HCT116 (cell line): ENCODE results near the gene TRAF3IP1. TPM values are rescaled to one million over a fixed set of nuclear protein-coding genes. Genes with fewer than 3 reads are reported as not detected.
A peak's percentile ranks its signal among the peaks of the same experiment; 100 is the strongest.

Source experiments
- ATAC-seq: fragments of 200-7000 bp; cut with Tn5 transposase; 2 replicates; pipeline ENCODE4 v1.9.1; 2020; ENCODE audit warnings: mild to moderate bottlenecking, moderate library complexity
- BruUV-seq: library from RNA; stranded (reverse); fragments of 400-500 nt; replicated peaks from 2 replicates; lab custom pipeline; 2021; lab: Mats Ljungman, UMichigan
- CTCF ChIA-PET: fragments of 300-600 bp; sonication (Branson Sonifier 250); formaldehyde crosslinking; loops from one replicate; lab custom pipeline; 2021; ENCODE audit warnings: antibody characterized with exemption; lab: Charles Lee
- POLR2A ChIA-PET: fragments of 300-600, 350-600 bp; sonication (Branson Sonifier 250); formaldehyde crosslinking; loops from one replicate; lab custom pipeline; 2021; ENCODE audit warnings: antibody characterized with exemption; lab: Charles Lee
- RAD21 ChIA-PET, 2 experiments: fragments of 300-600 bp; sonication (Branson Sonifier 250); formaldehyde crosslinking; loops; one replicate each; lab custom pipeline; 2023; ENCODE audit warnings: low total read pairs in 2 of 2; ENCODE audit not compliant: uncharacterized antibody in 2 of 2, unreplicated experiment in 2 of 2, low non-redundant PET in 1 of 2; lab: Charles Lee
- DNase-seq: peaks from one replicate; pipeline ENCODE4 v3.0.0-alpha.2; 2010; ENCODE audit warnings: low read depth, low spot score
- H2AFZ ChIP-seq: fragments of 200-600 bp; shearing (Covaris generic), sonication (generic); 2 replicates; pipeline ENCODE4 v1.6.1; 2017; ENCODE audit warnings: low read depth, mixed run types, mixed read lengths, antibody characterized with exemption, low read length; ENCODE audit not compliant: poor library complexity, severe bottlenecking
- H3K27ac ChIP-seq: 2 replicates; pipeline ENCODE4 v1.5.1; 2012; ENCODE audit warnings: low read depth, low read length
- H3K27me3 ChIP-seq: fragments of 200-600 bp; sonication (generic); 2 replicates; pipeline ENCODE4 v1.6.1; 2016; ENCODE audit warnings: mixed run types, low read length, mixed read lengths; ENCODE audit not compliant: insufficient read depth
- H3K36me3 ChIP-seq, 2 experiments: fragments of 200-500 bp in 1 of 2; fragments of 200-600 bp in 1 of 2; sonication (Bioruptor generic) in 1 of 2; sonication (generic) in 1 of 2; 2 replicates each; pipeline versions ENCODE4 v1.5.1 to v1.6.1; 2014 to 2016; ENCODE audit warnings: low read length in 2 of 2, inconsistent platforms in 1 of 2, mixed read lengths in 1 of 2, mixed run types in 1 of 2; ENCODE audit not compliant: insufficient read depth in 2 of 2, control insufficient read depth in 1 of 2
- H3K4me1 ChIP-seq, 2 experiments: fragments of 200-600 bp in 1 of 2; sonication (generic) in 1 of 2; 2 replicates each; pipeline versions ENCODE4 v1.5.1 to v1.6.1; 2012 to 2017; ENCODE audit warnings: low read length in 2 of 2, inconsistent platforms in 1 of 2, mild to moderate bottlenecking in 1 of 2, mixed read lengths in 1 of 2, mixed run types in 1 of 2, moderate library complexity in 1 of 2; ENCODE audit not compliant: insufficient read depth in 2 of 2, control insufficient read depth in 1 of 2
- H3K4me2 ChIP-seq: fragments of 200-600 bp; sonication (generic); 2 replicates; pipeline ENCODE4 v1.6.1; 2017; ENCODE audit warnings: mixed run types, low read length, mixed read lengths
- H3K4me3 ChIP-seq, 2 experiments: fragments of 200-600 bp in 1 of 2; sonication (generic) in 1 of 2; replicated peaks in 1 of 2; 2 replicates each; pipeline ENCODE4 v1.5.1; 2011 to 2016; ENCODE audit warnings: low read length in 2 of 2, control low read depth in 1 of 2, low read depth in 1 of 2, mild to moderate bottlenecking in 1 of 2, mixed read lengths in 1 of 2, mixed run types in 1 of 2
- H3K79me2 ChIP-seq: fragments of 200-600 bp; sonication (generic); 2 replicates; pipeline ENCODE4 v1.6.1; 2017; ENCODE audit warnings: mild to moderate bottlenecking, mixed run types, low read length, moderate library complexity, mixed read lengths; ENCODE audit not compliant: insufficient read depth
- H3K9ac ChIP-seq: fragments of 200-600 bp; sonication (generic); 2 replicates; pipeline ENCODE4 v1.6.1; 2016; ENCODE audit warnings: low read length, mixed read lengths
- H3K9me2 ChIP-seq: fragments of 200-600 bp; sonication (generic), shearing (Covaris generic); 2 replicates; pipeline ENCODE4 v1.6.1; 2017; ENCODE audit warnings: mixed run types, mild to moderate bottlenecking, moderate library complexity; ENCODE audit not compliant: insufficient read depth
- H3K9me3 ChIP-seq, 2 experiments: fragments of 200-500 bp in 1 of 2; fragments of 200-600 bp in 1 of 2; sonication (Bioruptor generic) in 1 of 2; sonication (generic) in 1 of 2; 2 replicates each; pipeline ENCODE4 v1.6.1; 2014 to 2017; ENCODE audit warnings: low read length in 2 of 2, mixed read lengths in 2 of 2, inconsistent platforms in 1 of 2, low read depth in 1 of 2, mild to moderate bottlenecking in 1 of 2, mixed run types in 1 of 2, moderate library complexity in 1 of 2; ENCODE audit not compliant: control insufficient read depth in 1 of 2, insufficient read depth in 1 of 2
- H4K20me1 ChIP-seq: fragments of 200-600 bp; sonication (generic), shearing (Covaris generic); 2 replicates; pipeline ENCODE4 v1.6.1; 2017; ENCODE audit warnings: mixed run types, mild to moderate bottlenecking, moderate library complexity; ENCODE audit not compliant: insufficient read depth
- CBX3 ChIP-seq: IDR thresholded peaks from 2 replicates; pipeline ENCODE4 v1.6.1; 2012; ENCODE audit warnings: low read depth
- CEBPB ChIP-seq: IDR thresholded peaks from 2 replicates; pipeline ENCODE4 v1.6.1; 2012; ENCODE audit warnings: low read depth
- CTCF ChIP-seq, 3 experiments: fragments of 200-600 bp in 1 of 3; sonication (generic) in 1 of 3; IDR thresholded peaks in 2 of 3; conservative IDR thresholded peaks in 1 of 3; 2 replicates each; pipeline ENCODE4 v1.5.1; 2012 to 2017; ENCODE audit warnings: low read depth in 2 of 3, low read length in 2 of 3, antibody characterized with exemption in 1 of 3, borderline replicate concordance in 1 of 3, control low read depth in 1 of 3, mild to moderate bottlenecking in 1 of 3, mixed read lengths in 1 of 3, mixed run types in 1 of 3, moderate library complexity in 1 of 3; ENCODE audit not compliant: insufficient read depth in 1 of 3
- ELF1 ChIP-seq: IDR thresholded peaks from 2 replicates; pipeline ENCODE4 v1.6.1; 2012; ENCODE audit warnings: low read depth, borderline replicate concordance
- EZH2 ChIP-seq: fragments of 200-600 bp; sonication (generic); IDR thresholded peaks from 2 replicates; pipeline ENCODE4 v1.6.1; 2017; ENCODE audit warnings: antibody characterized with exemption, mixed run types
- EZH2phosphoT487 ChIP-seq: fragments of 200-600 bp; IDR thresholded peaks from 2 replicates; pipeline ENCODE4 v1.6.1; 2018; ENCODE audit warnings: antibody characterized with exemption, borderline replicate concordance
- FOSL1 ChIP-seq: IDR thresholded peaks from 2 replicates; pipeline ENCODE4 v1.6.1; 2012; ENCODE audit warnings: low read depth
- POLR2A ChIP-seq: IDR thresholded peaks from 2 replicates; pipeline ENCODE4 v1.7.0; 2011; ENCODE audit warnings: borderline replicate concordance; ENCODE audit not compliant: insufficient read depth, insufficient read length; ENCODE audit errors: extremely low read depth
- POLR2AphosphoS5 ChIP-seq: IDR thresholded peaks from 2 replicates; pipeline ENCODE4 v1.6.1; 2011; ENCODE audit warnings: mild to moderate bottlenecking, low read depth, low read length, moderate library complexity
- SP1 ChIP-seq: IDR thresholded peaks from 2 replicates; pipeline ENCODE4 v1.6.1; 2012; ENCODE audit warnings: low read depth
- TCF7L2 ChIP-seq: IDR thresholded peaks from 2 replicates; pipeline ENCODE4 v1.7.0; 2011; ENCODE audit warnings: borderline replicate concordance, inconsistent platforms; ENCODE audit not compliant: insufficient read depth, insufficient read length; ENCODE audit errors: extremely low read depth
- ZBTB33 ChIP-seq: IDR thresholded peaks from 2 replicates; pipeline ENCODE4 v1.6.1; 2011; ENCODE audit warnings: mild to moderate bottlenecking, low read length, moderate library complexity; ENCODE audit not compliant: insufficient replicate concordance; ENCODE audit errors: extremely low read depth
- ZFX ChIP-seq: fragments of 450-650 bp; IDR thresholded peaks from 2 replicates; pipeline ENCODE4 v1.6.1; 2017
- ZNF274 ChIP-seq: fragments of 200-500 bp; sonication (Bioruptor generic); IDR thresholded peaks from 2 replicates; pipeline ENCODE4 v1.6.1; 2014; ENCODE audit warnings: mild to moderate bottlenecking, low read depth, low read length, inconsistent platforms
- intact Hi-C: fragments of 100-400 bp; cut with micrococcal nuclease; formaldehyde crosslinking; loops from 2 replicates; pipeline ENCODE4 v1.10.0; 2022
- total RNA-seq: library from RNA; stranded (reverse); gene quantifications from one replicate; pipeline ENCODE4 v1.2.1, GENCODE V29; 2021; ENCODE audit not compliant: unreplicated experiment

TRAF3IP1 gene
- total RNA-seq, 1 experiment from 2014 or later: 19.4 TPM

GRCh38 chr2:238427435-238428162 lies 107.3 kb downstream of the TRAF3IP1 start:
- ChIA-PET CTCF (no interaction called here), RAD21 (no interaction called here), POLR2A (no interaction called here)
- DNase-seq (no peak), ATAC-seq (peak; percentile 12; the same call in 1 of the 2 replicates)
- H3K9ac ChIP-seq: peak overlapping the region; percentile 87
- peak overlapping the region; percentile 98 for H3K27ac ChIP-seq
- no peaks in the 10 kb centered on the region for H3K27me3 ChIP-seq
- H3K79me2 ChIP-seq: peaks cover 56% of the 10 kb centered on the region
- H2AFZ ChIP-seq: no peak overlapping the region
- H4K20me1 ChIP-seq: no peaks in the 10 kb centered on the region
- peak overlapping the region; percentile 87 for H3K4me2 ChIP-seq
- intact Hi-C loops: no loop called here
- peaks cover 3 to 6% of the 10 kb centered on the region in 2 experiments; a peak in 2 of 4 replicates for H3K9me3 ChIP-seq
- peak overlapping the region; percentile 95 to 96 for H3K4me3 ChIP-seq
- TSS peak; percentile 44 for BruUV-seq
- no peak for TF ChIP-seq ZNF274
- no peak for TF ChIP-seq EZH2
- TF ChIP-seq TCF7L2: no peak
- TF ChIP-seq EZH2phosphoT487: no peak
- TF ChIP-seq POLR2AphosphoS5: no peak; the same call in 1 of the 2 replicates
- TF ChIP-seq ELF1: no peak
- TF ChIP-seq ZFX: no peak
- TF ChIP-seq CBX3: no peak
- TF ChIP-seq SP1: no peak
- no peak for TF ChIP-seq POLR2A
- no peak for TF ChIP-seq ZBTB33
- no peak for TF ChIP-seq FOSL1
- TF ChIP-seq CTCF (IDR thresholded peaks at IDR 0.05 in 2 of 3, conservative IDR thresholded peaks at IDR 0.05 in 1 of 3; ENCODE audit: borderline replicate concordance in 1 of 3, insufficient read depth in 1 of 3, low read depth in 2 of 3, low read length in 2 of 3): no peak
- no peak for TF ChIP-seq CEBPB
- peaks cover 17 to 20% of the 10 kb centered on the region in 2 experiments for H3K4me1 ChIP-seq
- no peaks in the 10 kb centered on the region for H3K9me2 ChIP-seq
- peaks cover 0 to 18% of the 10 kb centered on the region in 2 experiments; a peak in 2 of 4 replicates for H3K36me3 ChIP-seq
